Daoy (cell line): ENCODE measurements around the gene FAM161B. TPM values are rescaled to one million over a fixed set of nuclear protein-coding genes. Genes with fewer than 3 reads are reported as not detected.
"Not testable (repeated sequence)": the region's sequence is repeated elsewhere in the genome, so short reads cannot be mapped to it uniquely, and the experiment has no call there.

Experiments used
- DNase-seq: peaks from one replicate; pipeline ENCODE4 v3.0.0-alpha.2; 2015; ENCODE audit warnings: low read depth
- total RNA-seq: library from RNA; depleted of rRNA; stranded (reverse); fragments of >200 nt; shearing (Covaris generic); gene quantifications from 2 replicates; pipeline ENCODE4 v1.2.3, GENCODE V29; 2014

The FAM161B gene
- total RNA-seq, 1 experiment from 2014 or later: 3.5 TPM

DNA sequence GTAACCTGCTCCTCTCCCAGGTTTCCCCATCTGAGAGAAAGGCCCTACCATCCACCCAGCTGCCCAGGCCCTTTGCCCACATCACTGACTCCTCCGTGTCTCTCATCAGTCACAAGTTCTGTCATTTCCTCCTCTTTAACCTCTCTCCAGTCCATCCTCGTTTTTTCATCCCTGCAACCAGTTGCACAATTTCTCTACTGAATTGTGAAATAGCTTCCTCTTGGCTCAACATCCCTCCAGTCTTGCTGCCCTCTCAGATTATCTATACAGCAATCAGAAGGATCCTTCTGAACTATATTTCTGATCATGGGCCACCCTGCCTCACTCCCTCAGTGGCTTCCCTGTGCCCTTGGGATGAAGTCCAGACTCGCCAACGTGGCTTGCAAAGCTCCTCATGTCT, 6.8 kb downstream of the FAM161B start:
- peak; percentile 8 for DNase-seq

DNA sequence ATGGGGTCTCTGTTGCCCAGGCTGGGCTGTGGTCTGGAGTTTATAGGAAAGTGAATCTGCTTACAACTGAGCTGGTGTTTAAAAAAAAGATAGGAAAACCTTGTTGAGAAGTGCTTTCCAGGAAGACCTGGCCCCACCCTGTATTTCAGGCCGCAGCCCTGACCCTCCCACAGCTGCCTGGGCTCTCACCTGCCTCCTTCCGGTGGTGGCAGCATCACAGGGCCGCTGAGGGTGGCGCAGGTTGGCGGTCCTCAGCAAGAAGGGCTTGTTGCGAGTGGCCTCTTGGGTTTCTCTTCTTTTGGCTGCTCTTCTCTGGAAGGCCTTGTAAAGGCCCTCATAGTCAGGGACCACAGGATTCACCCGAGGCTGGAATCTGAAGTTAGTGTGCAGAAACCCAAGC, 7.7 kb downstream of the FAM161B start:
- DNase-seq: no peak

GRCh38 chr14:73937012-73937411, 12.9 kb downstream of the FAM161B start:
- no peak for DNase-seq

DNA sequence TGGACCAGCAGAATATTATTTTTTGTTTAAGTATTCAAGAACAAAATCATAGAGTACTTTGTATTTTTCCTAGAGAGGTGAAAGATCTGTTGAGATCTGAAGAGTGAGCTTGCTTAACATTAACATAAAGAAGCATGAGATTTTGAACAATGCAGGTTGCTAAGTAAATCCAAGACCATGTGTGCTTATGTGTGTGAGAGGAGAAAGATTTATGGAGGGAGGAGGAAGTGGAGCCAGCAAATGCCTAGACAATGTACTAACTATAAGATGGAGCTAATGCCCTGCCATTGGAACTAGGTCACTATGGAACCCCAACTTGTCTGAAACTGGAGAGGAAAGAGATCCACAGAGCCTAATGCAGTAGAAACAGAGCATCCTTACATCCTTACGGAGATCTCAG, 13.3 kb downstream of the FAM161B start:
- no peak for DNase-seq

DNA sequence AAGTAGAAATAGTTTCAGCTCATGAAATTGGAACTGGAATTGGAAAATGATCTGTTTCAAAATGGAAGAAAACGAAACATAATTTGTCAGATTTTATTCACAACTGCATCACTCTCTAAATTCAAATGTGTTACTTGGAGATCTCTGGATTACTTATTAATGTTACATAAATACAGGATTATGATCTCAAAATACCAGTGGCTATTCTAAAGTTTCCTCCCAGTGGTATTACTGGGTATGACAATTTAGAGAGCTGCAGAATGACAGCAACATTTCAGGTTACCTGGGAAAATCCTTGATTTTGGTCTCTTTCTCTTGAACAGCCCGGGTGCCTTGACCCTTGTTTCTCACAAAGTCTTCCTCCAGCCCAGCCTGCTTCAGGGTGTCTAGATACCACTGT, 14.2 kb downstream of the FAM161B start:
- no peak for DNase-seq

GRCh38 chr14:73924337-73924736, 25.6 kb downstream of the FAM161B start:
- DNase-seq: no peak

DNA sequence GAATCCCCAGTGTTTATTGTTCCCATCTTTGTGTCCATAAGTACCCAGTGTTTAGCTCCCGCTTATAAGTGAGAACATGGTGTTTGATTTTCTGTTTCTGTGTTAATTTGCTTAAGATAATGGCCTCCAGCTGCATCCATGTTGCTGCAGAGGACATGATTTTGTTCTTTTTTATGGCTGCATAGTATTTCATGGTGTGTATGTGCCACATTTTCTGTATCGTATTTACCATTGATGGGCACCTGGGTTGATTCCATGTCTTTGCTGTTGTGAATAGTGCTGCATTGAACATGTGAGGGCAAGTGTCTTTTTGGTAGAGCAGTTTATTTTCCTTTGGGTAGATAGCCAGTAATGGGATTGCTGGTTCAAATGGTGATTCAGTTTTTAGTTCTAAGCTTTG, 30.4 kb downstream of the FAM161B start:
- DNase-seq: not testable (repeated sequence)

DNA sequence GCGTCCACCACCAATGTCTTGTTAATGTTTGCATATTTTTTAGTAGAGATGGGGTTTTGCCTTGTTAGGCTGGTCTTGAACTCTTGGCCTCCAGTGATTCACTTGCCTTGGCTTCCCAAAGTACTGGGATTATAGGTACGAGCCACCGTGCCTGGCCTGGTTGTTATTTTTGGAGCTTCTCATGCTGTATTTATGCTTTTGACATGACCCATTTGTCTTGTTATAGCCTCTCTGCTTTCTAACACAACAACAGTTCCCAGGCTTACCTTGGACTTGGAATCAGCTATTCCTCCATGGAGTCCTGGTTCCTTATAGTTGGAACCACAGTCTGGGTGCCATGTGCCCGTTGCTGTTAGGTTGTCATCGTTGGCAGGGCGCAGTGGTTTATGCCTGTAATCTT, 33.6 kb downstream of the FAM161B start:
- DNase-seq: no peak

DNA sequence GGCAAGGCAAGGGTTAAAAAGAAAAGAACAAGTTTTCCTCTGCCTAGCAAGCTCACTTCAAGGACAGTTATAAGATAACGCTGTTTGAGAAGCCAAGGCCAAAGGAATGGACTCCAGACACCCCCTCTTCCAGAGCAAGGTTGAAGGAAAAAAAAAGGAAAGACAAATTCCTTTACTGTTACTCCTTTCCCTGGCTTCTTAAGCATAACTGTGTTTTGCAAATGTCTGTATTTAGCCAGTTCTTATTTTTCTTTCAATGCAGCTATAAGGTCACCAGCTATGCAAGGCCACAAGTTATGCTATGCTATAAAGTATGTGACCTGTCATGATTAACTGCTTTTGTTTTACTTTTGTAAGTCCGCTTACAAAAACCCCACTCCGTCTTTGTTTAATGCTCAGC, 36.6 kb downstream of the FAM161B start:
- DNase-seq: no peak

DNA sequence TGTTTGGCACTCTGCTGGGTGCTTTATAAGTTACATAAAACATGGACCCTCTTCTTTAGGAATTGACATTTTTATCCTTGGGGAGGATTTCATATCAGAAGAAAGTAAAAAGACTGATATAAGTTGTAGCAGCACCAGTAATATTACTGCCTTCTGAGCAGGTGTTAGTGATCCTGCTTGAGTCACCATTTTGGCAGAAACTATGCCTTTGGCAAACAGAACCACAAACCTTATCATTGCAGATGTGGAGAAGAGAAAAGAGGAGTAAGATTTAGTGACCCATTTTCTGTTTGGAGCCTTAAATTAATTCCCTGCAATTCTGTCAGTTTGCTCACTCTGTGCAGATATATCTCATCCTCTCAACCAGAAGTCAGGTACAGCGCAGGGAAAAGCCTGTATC, 40.2 kb downstream of the FAM161B start:
- no peak for DNase-seq

DNA sequence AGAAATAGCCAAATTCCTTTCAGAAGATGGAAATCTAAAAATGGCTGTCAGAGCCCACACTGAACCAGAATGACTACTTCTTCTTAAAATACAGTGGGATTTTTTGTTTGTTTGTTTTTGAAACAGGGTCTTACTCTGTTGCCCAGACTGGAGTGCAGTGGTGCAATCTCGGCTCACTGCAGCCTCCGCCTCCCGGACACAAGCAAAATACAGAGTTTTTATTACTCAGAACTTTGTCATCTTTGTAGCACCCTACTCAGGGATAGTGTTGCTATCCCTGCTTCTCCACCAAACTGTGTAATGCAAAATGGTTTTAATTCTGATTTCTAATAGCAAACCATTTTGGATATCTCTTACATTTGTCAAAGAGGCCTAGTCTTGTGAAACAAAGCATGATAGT, 46.9 kb downstream of the FAM161B start:
- DNase-seq: no peak

DNA sequence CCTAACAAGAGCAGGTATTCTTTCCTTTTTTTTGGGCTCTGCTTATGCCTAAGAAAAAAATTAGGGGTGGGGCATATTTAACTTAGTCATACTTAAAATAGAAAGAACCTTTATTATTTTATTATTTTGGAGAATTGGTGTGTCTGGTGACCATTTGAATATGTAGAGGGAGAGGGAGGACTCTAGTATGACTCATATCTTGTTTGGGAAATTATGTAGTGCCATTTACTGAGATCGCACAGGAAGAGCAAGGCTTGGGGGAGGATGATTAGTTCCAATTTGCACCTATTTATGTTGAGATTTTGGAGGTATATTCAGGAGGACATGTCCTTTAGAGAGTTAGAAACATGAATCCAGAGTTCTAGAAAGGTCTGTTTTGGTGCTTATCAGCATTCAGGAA, 53.4 kb downstream of the FAM161B start:
- DNase-seq: no peak

DNA sequence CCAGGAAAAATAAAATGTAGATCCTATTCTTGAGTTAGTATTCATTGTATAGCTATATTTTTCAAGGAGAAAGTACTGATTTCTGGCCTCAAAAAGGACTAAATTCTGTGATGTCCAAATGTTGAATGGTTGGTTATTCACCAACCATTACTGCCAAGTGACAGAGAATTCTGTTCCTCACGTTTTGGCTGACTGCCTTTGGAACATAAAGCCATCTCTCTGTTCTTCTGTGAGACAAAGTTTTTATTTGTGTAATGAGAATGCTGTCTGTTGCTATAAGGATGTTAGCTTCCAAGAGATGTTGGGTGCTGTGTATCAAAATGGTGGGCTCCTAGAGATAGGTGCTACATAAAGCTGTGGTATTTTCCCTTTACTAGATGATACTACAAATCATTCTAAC, 54.0 kb downstream of the FAM161B start:
- no peak for DNase-seq

DNA sequence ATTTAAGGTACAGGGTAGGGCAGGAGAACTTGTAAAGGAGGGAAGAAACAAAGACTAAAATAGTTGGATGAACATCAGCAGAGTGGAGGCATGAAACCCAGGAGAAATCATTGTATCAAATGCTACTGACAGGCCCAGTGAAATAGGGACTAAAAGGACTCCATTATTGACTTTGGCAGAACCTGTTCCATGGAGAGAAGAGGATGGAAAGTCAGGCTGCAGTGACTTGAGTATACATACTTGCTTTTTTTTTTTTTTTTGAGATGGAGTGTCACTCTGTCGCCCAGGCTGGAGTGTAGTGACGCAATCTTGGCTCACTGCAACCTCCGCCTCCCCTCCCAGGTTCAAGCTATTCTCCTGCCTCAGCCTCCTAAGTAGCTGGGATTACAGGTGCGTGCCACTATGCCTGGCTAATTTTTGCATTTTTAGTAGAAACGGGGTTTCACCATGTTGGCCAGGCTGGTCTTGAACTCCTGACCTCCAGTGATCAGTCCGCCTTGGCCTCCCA, 55.7 kb downstream of the FAM161B start:
- not testable (repeated sequence) for DNase-seq

DNA sequence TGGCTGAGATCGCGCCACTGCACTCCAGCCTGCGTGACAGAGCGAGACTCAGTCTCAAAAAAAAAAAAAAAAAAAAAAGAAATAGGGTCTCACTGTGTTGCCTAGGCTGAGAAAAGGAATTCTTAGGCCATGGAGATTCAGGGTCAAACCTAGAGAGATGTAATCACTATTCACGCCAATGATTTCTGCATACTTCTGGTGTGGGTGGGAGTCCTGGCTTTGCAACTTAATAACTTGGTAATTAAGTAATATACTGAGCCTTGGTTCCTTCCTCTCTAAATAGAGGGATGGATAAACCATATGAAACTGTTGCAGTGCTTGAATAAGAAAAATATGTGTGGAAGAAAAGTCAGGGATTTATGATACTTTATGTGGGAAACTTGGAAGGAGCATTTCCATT, 60.5 kb downstream of the FAM161B start:
- no peak for DNase-seq

- no peak for DNase-seq
These were observed 60.9 kb downstream of the FAM161B start for GRCh38 chr14:73888971-73889370.

- DNase-seq: no peak
These were observed 61.5 kb downstream of the FAM161B start for GRCh38 chr14:73888460-73888725.

DNA sequence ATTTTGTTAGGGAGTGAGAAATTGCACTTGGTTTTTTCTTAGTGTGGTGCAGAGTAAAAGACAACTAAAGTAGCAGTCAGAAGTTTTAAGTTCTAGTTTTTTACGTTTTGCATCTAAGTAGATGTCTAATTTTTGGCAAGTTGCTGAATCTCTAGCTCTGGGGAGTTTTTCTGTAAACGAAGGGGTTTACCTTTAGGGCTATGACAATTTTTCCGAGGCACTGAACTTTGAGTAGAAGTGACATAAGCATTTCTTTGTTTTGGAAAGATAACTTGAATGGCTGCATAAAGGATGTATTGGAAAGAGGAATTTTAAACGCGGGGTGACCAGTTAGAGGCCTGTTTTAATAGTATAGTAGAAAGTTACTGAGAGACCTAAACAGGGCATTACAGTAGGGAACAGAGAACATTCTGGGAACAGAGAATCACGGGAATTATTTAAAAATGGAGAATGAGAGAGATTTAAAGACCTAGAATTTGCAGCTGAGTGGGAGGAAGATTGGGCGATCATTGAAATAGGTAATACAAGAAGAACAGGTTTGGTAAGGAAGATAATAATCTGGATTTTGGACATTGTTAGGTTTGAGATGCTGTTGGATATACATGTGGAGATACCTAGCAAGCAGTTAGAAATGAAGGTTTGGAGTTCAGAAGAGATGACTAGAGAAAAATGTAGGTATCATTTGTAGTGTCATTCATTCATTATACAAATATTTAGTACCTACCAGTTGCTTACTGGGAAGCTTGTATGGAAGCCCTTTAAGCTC, 62.0 kb downstream of the FAM161B start:
- DNase-seq: no peak

DNA sequence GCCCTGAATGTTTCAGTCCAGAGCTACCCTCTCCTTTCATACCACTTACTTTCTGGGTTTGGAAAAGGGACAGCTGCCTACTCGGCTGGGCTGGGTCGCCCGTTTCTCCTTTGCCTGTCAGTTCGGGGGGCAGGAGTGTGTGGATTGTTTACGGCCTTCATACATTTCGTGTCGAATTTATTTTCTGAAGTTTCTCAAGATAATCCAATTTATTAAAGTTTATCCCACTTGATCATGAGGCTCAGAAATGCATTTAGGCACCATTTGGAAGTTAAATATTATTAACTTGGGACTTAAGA, 62.6 kb downstream of the FAM161B start:
- no peak for DNase-seq

GRCh38 chr14:73886449-73887317, 63.2 kb downstream of the FAM161B start, which contains the start of gene ZNF410:
Gene ZNF410 (plus strand): TSS chr14:73886859. CDS start chr14:73892176, 5,317 bp downstream.
- peak; percentile 99 for DNase-seq

DNA sequence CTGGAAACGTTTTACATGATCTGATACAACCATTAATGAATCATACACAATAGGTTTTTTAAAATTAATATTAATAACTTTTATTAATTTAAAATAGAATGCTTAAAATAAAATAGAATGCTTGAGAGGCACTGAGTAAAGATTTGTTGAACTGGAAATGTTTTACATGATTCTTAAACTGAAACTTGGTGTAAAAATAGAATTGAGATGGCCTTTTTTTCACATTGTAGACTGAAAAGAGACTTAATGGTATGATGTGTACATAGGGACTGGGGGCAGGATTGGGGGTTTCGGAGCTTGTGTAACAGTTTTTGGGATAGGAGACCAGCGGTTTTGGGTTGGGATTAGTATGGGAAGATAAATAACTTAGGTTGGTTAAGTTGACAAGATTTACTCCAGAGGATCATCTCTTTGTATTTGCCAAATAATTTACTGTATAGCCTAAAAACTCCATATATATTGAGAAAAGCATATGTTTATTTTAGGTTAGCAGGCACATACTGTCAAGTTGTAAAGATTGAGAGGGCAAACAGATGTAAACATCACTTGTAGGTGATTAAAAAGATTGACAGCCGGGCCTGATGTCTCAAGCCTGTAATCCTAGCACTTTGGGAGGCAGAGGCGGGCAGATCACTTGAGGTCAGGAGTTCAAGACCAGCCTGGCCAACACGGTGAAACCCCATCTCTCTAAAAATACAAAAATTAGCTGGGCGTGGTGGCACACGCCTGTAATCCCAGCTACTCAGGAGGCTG, 65.3 kb downstream of the FAM161B start:
- no peak for DNase-seq
